Psoas muscle (tissue), 8 donors: ENCODE results near the gene GPC6. TPM values are rescaled to one million over a fixed set of nuclear protein-coding genes. Genes with fewer than 3 reads are reported as not detected.
A peak's percentile ranks its signal among the peaks of the same experiment; 100 is the strongest.

Experiments
- ATAC-seq, 4 donors: fragments of 200-7000 bp; cut with Tn5 transposase; one replicate each; pipeline ENCODE4 v1.9.1; 2020; ENCODE audit warnings: moderate library complexity in 3 of 4, mild to moderate bottlenecking in 2 of 4
- DNase-seq, 2 donors: peaks; one replicate each; pipeline ENCODE4 v3.0.0-alpha.2; 2020
- H3K27ac ChIP-seq: fragments of 200-600 bp; one replicate; pipeline ENCODE4 v1.8.0; 2022
- H3K27me3 ChIP-seq, 3 donors: fragments of 200-600 bp in 1 of 3; one replicate each; pipeline versions ENCODE4 v1.6.1 to v1.8.0; 2013 to 2022; ENCODE audit warnings: low read length in 2 of 3, mild to moderate bottlenecking in 2 of 3, moderate library complexity in 1 of 3; ENCODE audit not compliant: insufficient read depth in 3 of 3
- H3K36me3 ChIP-seq, 2 donors: fragments of 200-600 bp in 1 of 2; one replicate each; pipeline versions ENCODE4 v1.6.1 to v1.8.0; 2013 to 2022; ENCODE audit warnings: low read depth in 1 of 2, mild to moderate bottlenecking in 1 of 2, moderate library complexity in 1 of 2; ENCODE audit not compliant: insufficient read depth in 1 of 2
- H3K4me1 ChIP-seq: fragments of 200-600 bp; one replicate; pipeline ENCODE4 v1.8.0; 2022
- H3K4me3 ChIP-seq: fragments of 200-600 bp; one replicate; pipeline ENCODE4 v1.8.0; 2022; ENCODE audit warnings: mild to moderate bottlenecking
- H3K9me3 ChIP-seq: fragments of 200-600 bp; one replicate; pipeline ENCODE4 v1.8.0; 2022
- WGBS, 3 donors: extraction: QIAGEN DNeasy Blood & Tissue Kit; methylation state at CpG; one replicate each; pipeline versions ENCODE4 v1.1.6 to v1.1.7; 2013; 5-methylcytosine and 5-hydroxymethylcytosine counted together
- intact Hi-C, 2 donors: fragments of 100-400 bp; cut with DNase I; formaldehyde crosslinking; loops; one replicate each; pipeline versions ENCODE4 v1.11.0 to v1.14.2; 2022
- polyA plus RNA-seq, 3 donors: library from polyadenylated mRNA; stranded (reverse); fragments of 200-250 nt; gene quantifications; one replicate each; pipeline ENCODE4 v1.2.3, GENCODE V29; 2013
- total RNA-seq, 4 donors: library from RNA; stranded (reverse); fragmentation: NEBNext Ultra II Directional in 2 of 4; extraction: Animal tissue kit (Norgen Biotek cat#: 25700) in 2 of 4; gene quantifications; one replicate each; pipeline versions ENCODE4 v1.2.1 to v1.2.4, GENCODE V29; 2021 to 2023
- TF ChIP-seq, protein P1 (sequence below): fragments of 200-600 bp; IDR thresholded peaks from one replicate; pipeline ENCODE4 v1.8.0; 2022; ENCODE audit warnings: antibody characterized with exemption
- donor health status: healthy with polysubstance abuse.
- donor health status: DM: no; HTN: no; CAD: no; lungs with moderate emphysema.
- donor health status: Bipolar disorder and iron deficiency.
- donor health status: healthy.
- donor health status: DM: yes; HTN: yes; CAD: no.
- donor health status: DM: no; HTN: no; CAD: no.
- donor health status: DM: no; HTN: no; CAD: no.
- donor health status: DM: yes; HTN: yes; CAD: no.

Gene GPC6
- total and polyA plus RNA-seq, 7 donors: 0.07 to 3.7 (median 0.57) TPM

DNA sequence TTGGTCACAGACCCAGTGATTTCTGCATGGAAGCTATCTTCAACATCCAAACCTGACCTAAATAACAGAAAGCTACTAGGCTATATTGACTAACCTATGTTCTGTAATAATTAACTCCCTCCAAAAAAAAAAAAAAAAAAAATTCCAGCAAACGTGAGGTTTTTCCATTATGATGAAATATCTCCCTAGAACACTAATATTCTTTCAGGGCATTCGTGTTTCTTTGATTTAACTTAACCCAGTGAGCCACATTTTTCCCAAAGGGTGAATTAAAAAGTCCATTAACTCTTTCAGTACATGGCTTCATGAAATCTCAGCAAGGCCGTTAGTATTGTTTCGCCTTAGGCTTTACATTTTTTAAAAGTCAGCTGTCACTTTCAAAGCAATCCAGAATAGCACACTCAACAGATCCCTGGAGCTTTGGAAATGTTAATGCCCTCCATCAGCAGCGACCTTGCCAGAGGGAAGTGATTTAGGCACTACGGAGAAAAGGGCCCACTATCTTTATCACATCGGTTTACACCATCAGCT lies 1077.1 kb downstream of the GPC6 start:
- DNase-seq (no peak), ATAC-seq (no peak)
- Histone ChIP-seq H3K9me3 (no peaks in the 10 kb centered on the region), H3K27me3 (no peaks in the 10 kb centered on the region), H3K36me3 (no peaks in the 10 kb centered on the region), H3K4me1 (peaks cover 8% of the 10 kb centered on the region), H3K27ac (no peak overlapping the region), H3K4me3 (no peak overlapping the region)
- intact Hi-C loops: no loop called here
- WGBS, 3 donors: 60 to 68% (median 67%) methylated on average over 7 of the region's 7 CpGs
- TF ChIP-seq, protein P1, sequence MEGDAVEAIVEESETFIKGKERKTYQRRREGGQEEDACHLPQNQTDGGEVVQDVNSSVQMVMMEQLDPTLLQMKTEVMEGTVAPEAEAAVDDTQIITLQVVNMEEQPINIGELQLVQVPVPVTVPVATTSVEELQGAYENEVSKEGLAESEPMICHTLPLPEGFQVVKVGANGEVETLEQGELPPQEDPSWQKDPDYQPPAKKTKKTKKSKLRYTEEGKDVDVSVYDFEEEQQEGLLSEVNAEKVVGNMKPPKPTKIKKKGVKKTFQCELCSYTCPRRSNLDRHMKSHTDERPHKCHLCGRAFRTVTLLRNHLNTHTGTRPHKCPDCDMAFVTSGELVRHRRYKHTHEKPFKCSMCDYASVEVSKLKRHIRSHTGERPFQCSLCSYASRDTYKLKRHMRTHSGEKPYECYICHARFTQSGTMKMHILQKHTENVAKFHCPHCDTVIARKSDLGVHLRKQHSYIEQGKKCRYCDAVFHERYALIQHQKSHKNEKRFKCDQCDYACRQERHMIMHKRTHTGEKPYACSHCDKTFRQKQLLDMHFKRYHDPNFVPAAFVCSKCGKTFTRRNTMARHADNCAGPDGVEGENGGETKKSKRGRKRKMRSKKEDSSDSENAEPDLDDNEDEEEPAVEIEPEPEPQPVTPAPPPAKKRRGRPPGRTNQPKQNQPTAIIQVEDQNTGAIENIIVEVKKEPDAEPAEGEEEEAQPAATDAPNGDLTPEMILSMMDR: no peak

DNA sequence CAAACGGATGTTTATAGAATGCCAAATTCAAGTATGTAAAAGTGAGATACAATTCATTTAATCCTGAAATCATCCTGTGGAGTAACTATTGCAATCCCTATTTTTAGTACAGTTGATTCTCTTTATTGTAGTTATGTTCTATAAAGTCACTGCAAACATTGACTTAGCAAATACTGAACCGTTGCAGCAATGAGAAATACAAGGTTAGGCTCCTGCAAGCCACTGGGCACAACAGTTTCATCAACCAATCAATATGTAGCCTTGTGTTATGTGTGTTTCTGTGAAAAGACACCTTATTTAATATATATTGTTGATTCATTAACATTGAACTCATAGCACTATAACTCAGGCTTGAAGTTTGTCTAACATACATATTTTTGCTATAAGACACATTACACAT lies 1078.4 kb downstream of the GPC6 start:
- intact Hi-C loops: no loop called here
- TF ChIP-seq, protein P1: no peak
- Histone ChIP-seq H3K4me3 (no peak overlapping the region), H3K27ac (no peak overlapping the region), H3K4me1 (peaks cover 8% of the 10 kb centered on the region), H3K9me3 (no peaks in the 10 kb centered on the region), H3K27me3 (no peaks in the 10 kb centered on the region), H3K36me3 (no peaks in the 10 kb centered on the region)
- 66 to 68% (median 67%) methylated on average over 2 of the region's 2 CpGs for WGBS, 3 donors
- no peak for DNase-seq
- no peak for ATAC-seq

DNA sequence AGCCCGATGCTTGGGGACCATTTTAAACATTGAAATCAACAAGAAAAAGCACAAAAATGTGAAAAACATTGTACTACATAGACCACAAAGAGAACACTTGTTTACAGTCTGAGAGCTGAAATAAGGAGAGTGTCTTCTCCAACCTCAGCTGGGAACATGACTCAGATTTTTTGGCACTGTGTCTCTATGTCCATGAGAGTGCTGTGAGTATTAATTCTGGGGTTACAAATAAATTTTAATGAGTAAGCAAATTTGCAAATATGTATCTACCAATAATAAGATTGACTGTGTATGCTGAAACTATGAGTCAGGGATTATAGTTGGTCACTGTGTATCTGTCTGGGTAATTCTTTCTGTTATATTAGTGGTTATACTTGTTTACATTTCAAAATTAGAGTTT lies 1078.9 kb downstream of the GPC6 start:
- intact Hi-C loops: no loop called here
- TF ChIP-seq, protein P1: no peak
- H3K4me1 ChIP-seq: peaks cover 8% of the 10 kb centered on the region
- H3K36me3 ChIP-seq: no peaks in the 10 kb centered on the region
- WGBS, 3 donors: 26 to 40% (median 27%) methylated on average over 1 of the region's 1 CpG
- H3K9me3 ChIP-seq: no peaks in the 10 kb centered on the region
- H3K4me3 ChIP-seq: no peak overlapping the region
- ATAC-seq (peak; percentile 44 to 68 (median 54)), DNase-seq (no peak)
- no peaks in the 10 kb centered on the region for H3K27me3 ChIP-seq
- H3K27ac ChIP-seq: no peak overlapping the region

DNA sequence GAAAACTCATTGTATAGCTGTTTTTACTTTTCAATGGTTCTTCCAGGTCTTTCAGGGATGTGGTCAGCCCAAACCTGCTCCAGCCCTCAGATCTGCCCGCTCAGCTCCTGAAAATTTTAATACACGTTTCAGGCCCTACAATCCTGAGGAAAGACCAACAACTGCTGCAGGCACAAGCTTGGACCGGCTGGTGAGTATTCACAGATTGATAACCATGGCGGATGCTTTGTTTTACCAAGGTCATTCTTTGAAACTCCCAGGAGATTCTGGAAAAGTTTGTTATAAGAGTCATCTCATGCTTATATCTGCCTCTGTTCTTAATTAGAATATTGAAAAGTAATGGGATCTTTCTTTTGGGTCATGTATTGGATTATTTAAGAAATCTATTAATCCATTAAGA lies 1079.3 kb downstream of the GPC6 start:
- peaks cover 8% of the 10 kb centered on the region for H3K4me1 ChIP-seq
- no peaks in the 10 kb centered on the region for H3K36me3 ChIP-seq
- no peak overlapping the region for H3K4me3 ChIP-seq
- H3K9me3 ChIP-seq: no peaks in the 10 kb centered on the region
- H3K27ac ChIP-seq: no peak overlapping the region
- TF ChIP-seq, protein P1: no peak
- DNase-seq (no peak), ATAC-seq (no peak)
- H3K27me3 ChIP-seq: no peaks in the 10 kb centered on the region
- 35 to 70% (median 44%) methylated on average over 4 of the region's 4 CpGs for WGBS, 3 donors
- intact Hi-C loops: no loop called here

DNA sequence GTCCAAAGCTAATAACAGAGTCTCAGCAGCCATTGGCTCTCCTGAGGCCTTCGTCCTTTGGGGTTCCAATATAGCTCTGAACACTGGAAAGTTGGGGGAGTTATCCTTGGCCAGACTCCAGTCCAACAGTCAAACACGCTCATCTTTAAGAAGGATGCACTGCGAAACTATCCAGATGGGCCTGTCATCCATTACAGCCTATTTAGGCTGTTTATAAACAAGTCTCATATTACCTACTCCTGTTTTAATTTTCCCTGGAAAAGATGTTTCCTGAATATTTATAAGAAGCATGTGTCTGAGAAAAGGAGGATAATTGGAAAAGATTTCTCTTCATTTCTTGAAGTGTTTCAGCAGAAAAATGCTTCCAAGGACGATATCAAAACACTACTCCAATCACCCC lies 1082.2 kb downstream of the GPC6 start:
- Histone ChIP-seq H3K4me1 (peaks cover 8% of the 10 kb centered on the region), H3K4me3 (no peak overlapping the region), H3K9me3 (no peaks in the 10 kb centered on the region), H3K36me3 (no peaks in the 10 kb centered on the region), H3K27ac (no peak overlapping the region), H3K27me3 (no peaks in the 10 kb centered on the region)
- intact Hi-C loops: no loop called here
- ATAC-seq (no peak), DNase-seq (no peak)
- TF ChIP-seq, protein P1: no peak
- WGBS, 3 donors: 87 to 89% (median 89%) methylated on average over 4 of the region's 4 CpGs
